HepG2 (cell line): Measurements from ENCODE around the gene SAMD9L. TPM values are rescaled to one million over a fixed set of nuclear protein-coding genes. Genes with fewer than 3 reads are reported as not detected.

Experiments
- ATAC-seq: fragments of 200-7000 bp; cut with Tn5 transposase; 3 replicates; pipeline ENCODE4 v1.9.1; 2020; ENCODE audit warnings: mild to moderate bottlenecking, moderate library complexity
- BruUV-seq: library from RNA; stranded (reverse); fragments of 400-500 nt; replicated peaks from 2 replicates; lab custom pipeline; 2021; lab: Mats Ljungman, UMichigan
- CTCF ChIA-PET: fragments of 300-600 bp; formaldehyde crosslinking; extraction: SDS; loops from one replicate; lab custom pipeline; 2021; ENCODE audit warnings: low total read pairs, inconsistent platforms, low intra/inter-chr PET ratio; lab: Yijun Ruan, JAX
- POLR2A ChIA-PET: fragments of 350-600 bp; sonication (Branson Sonifier 250); formaldehyde crosslinking; loops from one replicate; lab custom pipeline; 2020; ENCODE audit warnings: antibody characterized with exemption, inconsistent platforms; lab: Yijun Ruan, JAX
- DNase-seq: peaks from one replicate; pipeline ENCODE4 v3.0.0-alpha.2; 2015; ENCODE audit warnings: low spot score
- FAIRE-seq: peaks from 3 replicates; lab custom pipeline; 2011; peaks lifted over from hg19 to GRCh38; lab: Jason Lieb, UNC
- H2AFZ ChIP-seq: one replicate; pipeline ENCODE4 v1.6.1; 2011; ENCODE audit warnings: low read length, inconsistent platforms
- H3K27ac ChIP-seq: fragments of 300-600 bp; 3 replicates; pipeline ENCODE4 v1.8.0; 2011; ENCODE audit warnings: mixed run types, mild to moderate bottlenecking, mixed read lengths, low read length, inconsistent platforms; ENCODE audit not compliant: insufficient read depth; ENCODE audit errors: extremely low read length
- H3K27me3 ChIP-seq, 2 experiments: fragments of 200-600 bp in 1 of 2; 2 replicates in 1 of 2; 3 replicates in 1 of 2; pipeline versions ENCODE4 v1.6.0 to v1.8.0; 2011; ENCODE audit warnings: low read length in 2 of 2, mild to moderate bottlenecking in 2 of 2, moderate library complexity in 2 of 2, inconsistent platforms in 1 of 2; ENCODE audit not compliant: insufficient read depth in 2 of 2, control insufficient read depth in 1 of 2
- H3K36me3 ChIP-seq, 2 experiments: fragments of 200-600 bp in 1 of 2; replicated peaks in 1 of 2; 2 replicates in 1 of 2; 3 replicates in 1 of 2; pipeline versions ENCODE4 v1.5.1 to v1.8.0; 2011; ENCODE audit warnings: low read length in 2 of 2, inconsistent platforms in 1 of 2; ENCODE audit not compliant: insufficient read depth in 2 of 2, control insufficient read depth in 1 of 2
- H3K4me1 ChIP-seq: 2 replicates; pipeline ENCODE4 v1.5.1; 2012; ENCODE audit warnings: low read length, inconsistent platforms; ENCODE audit not compliant: insufficient read depth
- H3K4me2 ChIP-seq: 2 replicates; pipeline ENCODE4 v1.6.0; 2011; ENCODE audit warnings: low read depth, low read length, inconsistent platforms
- H3K4me3 ChIP-seq, 3 experiments: fragments of 200-600 bp in 1 of 3; sonication (generic), shearing (Covaris generic) in 1 of 3; replicated peaks in 1 of 3; 2 replicates each; pipeline ENCODE4 v1.5.1; 2011 to 2016; ENCODE audit warnings: low read length in 3 of 3, inconsistent platforms in 2 of 3, low read depth in 2 of 3, mild to moderate bottlenecking in 2 of 3, control low read depth in 1 of 3, mixed read lengths in 1 of 3; ENCODE audit not compliant: insufficient read depth in 1 of 3
- H3K79me2 ChIP-seq: one replicate; pipeline ENCODE4 v1.6.1; 2011; ENCODE audit warnings: low read length, inconsistent platforms; ENCODE audit not compliant: insufficient read depth
- H3K9ac ChIP-seq: 2 replicates; pipeline ENCODE4 v1.6.0; 2011; ENCODE audit warnings: mild to moderate bottlenecking, low read depth, low read length, inconsistent platforms; ENCODE audit not compliant: insufficient read depth
- H3K9me3 ChIP-seq: 2 replicates; pipeline ENCODE4 v1.5.1; 2012; ENCODE audit warnings: mild to moderate bottlenecking, low read length
- H4K20me1 ChIP-seq: 2 replicates; pipeline ENCODE4 v1.6.0; 2011; ENCODE audit warnings: inconsistent platforms, mild to moderate bottlenecking, low read length, moderate library complexity; ENCODE audit not compliant: insufficient read depth
- ATF7-NPFF ChIP-seq: sonication (generic); formaldehyde crosslinking; IDR thresholded peaks from 2 replicates; pipeline ENCODE4 v1.8.1; 2023; ENCODE audit warnings: mild to moderate bottlenecking, low read depth, missing genetic modification reagents, moderate library complexity
- FOXC1 ChIP-seq: sonication (generic); formaldehyde crosslinking; IDR thresholded peaks from 2 replicates; pipeline ENCODE4 v1.8.0; 2022; ENCODE audit warnings: mild to moderate bottlenecking, missing genetic modification reagents, borderline replicate concordance
- JUND ChIP-seq: sonication (generic); formaldehyde crosslinking; IDR thresholded peaks from 2 replicates; pipeline ENCODE4 v1.8.0; 2022; ENCODE audit warnings: mild to moderate bottlenecking, missing genetic modification reagents
- SUZ12 ChIP-seq: fragments of 150-350 bp; IDR thresholded peaks from 2 replicates; pipeline ENCODE4 v1.6.1; 2014; ENCODE audit warnings: low read depth, low read length
- TEAD2 ChIP-seq: sonication (generic); formaldehyde crosslinking; IDR thresholded peaks from 2 replicates; pipeline ENCODE4 v1.9.0; 2021; ENCODE audit warnings: missing genetic modification reagents
- ZFP82 ChIP-seq: sonication (generic); formaldehyde crosslinking; IDR thresholded peaks from 2 replicates; pipeline ENCODE4 v1.5.1; 2020; ENCODE audit warnings: mild to moderate bottlenecking, missing genetic modification reagents, borderline replicate concordance
- ZNF138 ChIP-seq: sonication (generic); formaldehyde crosslinking; IDR thresholded peaks from 2 replicates; pipeline ENCODE4 v1.5.0; 2020; ENCODE audit warnings: mild to moderate bottlenecking, low read depth, missing genetic modification reagents
- ZNF264 ChIP-seq: sonication (generic); formaldehyde crosslinking; IDR thresholded peaks from 2 replicates; pipeline ENCODE4 v1.4.0; 2020; ENCODE audit warnings: missing genetic modification reagents
- WGBS: methylation state at CpG from one replicate; pipeline ENCODE4 v1.1.6; 2017; ENCODE audit warnings: low lambda C conversion rate; 5-methylcytosine and 5-hydroxymethylcytosine counted together
- in situ Hi-C: cut with HindIII; loops from 2 replicates; pipeline ENCODE4 v1.10.0; 2017; ENCODE audit warnings: low pct_unique_long_range_greater_than_20kb; ENCODE audit not compliant: extremely low pct_ligation_motif_present
- intact Hi-C: fragments of 100-400 bp; cut with micrococcal nuclease; formaldehyde crosslinking; loops from one replicate; pipeline ENCODE4 v1.10.0; 2022; ENCODE audit not compliant: unreplicated experiment
- polyA plus RNA-seq, 8 experiments: library from polyadenylated mRNA; depleted of rRNA in 3 of 8; stranded (reverse) in 7 of 8; unstranded in 1 of 8; fragments of >200 nt; fragmentation: Illumina TruSeq in 4 of 8; extraction: Trizol in 4 of 8; gene quantifications; 2 replicates each; pipeline versions ENCODE4 v1.2.1 to v1.2.3, GENCODE V29; 2011 to 2016; ENCODE audit warnings: low read depth in 4 of 8, missing spikeins in 1 of 8, mixed read lengths in 1 of 8; ENCODE audit not compliant: insufficient read depth in 1 of 8
- total RNA-seq, 5 experiments: library from RNA; depleted of rRNA; stranded (reverse); fragments of >200 nt; fragmentation: Illumina TruSeq; extraction: Trizol; gene quantifications; 2 replicates each; pipeline ENCODE4 v1.2.3, GENCODE V29; 2016; ENCODE audit warnings: low read depth in 1 of 5
- TF ChIP-seq, protein P1 (sequence below): sonication (generic); formaldehyde crosslinking; IDR thresholded peaks from 2 replicates; pipeline ENCODE4 v1.8.1; 2023; ENCODE audit warnings: mild to moderate bottlenecking, missing genetic modification reagents
- TF ChIP-seq, protein P2 (sequence below): sonication (generic); formaldehyde crosslinking; IDR thresholded peaks from 2 replicates; pipeline ENCODE4 v1.5.1; 2020; ENCODE audit warnings: missing genetic modification reagents, mild to moderate bottlenecking, borderline replicate concordance

The SAMD9L gene
- total and polyA plus RNA-seq, 2 of the 13 experiments (the other 11 are each of a cell fraction or from before 2014, with no cell fraction given) = not detected

DNA sequence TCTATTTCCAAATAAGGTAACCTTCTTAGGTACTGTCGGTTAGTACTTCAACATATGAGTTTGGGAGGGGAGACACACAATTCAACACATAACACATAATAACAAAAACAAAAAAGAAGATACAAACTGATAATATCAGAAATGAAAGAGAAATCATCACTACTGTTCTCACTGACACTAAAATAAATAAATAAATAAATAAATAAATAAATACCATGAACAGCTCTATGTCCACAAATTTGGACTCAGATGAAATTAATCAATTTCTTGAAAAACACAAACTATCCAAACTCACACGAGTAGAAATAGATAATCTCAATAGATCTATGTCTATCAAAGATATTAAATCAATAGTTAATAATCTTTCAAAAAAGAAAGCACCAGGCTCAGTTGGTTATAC, 24.5 kb upstream of the SAMD9L start:
- intact Hi-C loops = no loop called here
- no peaks in the 10 kb centered on the region for H3K36me3 ChIP-seq
- ChIA-PET CTCF (no interaction called here), POLR2A (no interaction called here)
- H3K79me2 ChIP-seq = no peaks in the 10 kb centered on the region
- no peak for ATAC-seq
- H3K9ac ChIP-seq = no peak overlapping the region
- H3K4me2 ChIP-seq = no peak overlapping the region
- FAIRE-seq = no peak
- H3K9me3 ChIP-seq = peaks cover 22% of the 10 kb centered on the region
- BruUV-seq = no TSS peak
- H2AFZ ChIP-seq = no peak overlapping the region
- no peak overlapping the region for H3K27ac ChIP-seq
- TF ChIP-seq ATF7-NPFF (CRISPR knock-in tag) = no peak
- no peak for TF ChIP-seq ZNF138 (CRISPR knock-in tag)
- TF ChIP-seq JUND (CRISPR knock-in tag) = no peak
- no peak for TF ChIP-seq ZFP82
- TF ChIP-seq SUZ12 = no peak
- TF ChIP-seq FOXC1 (CRISPR knock-in tag) = no peak
- TF ChIP-seq, protein P1, sequence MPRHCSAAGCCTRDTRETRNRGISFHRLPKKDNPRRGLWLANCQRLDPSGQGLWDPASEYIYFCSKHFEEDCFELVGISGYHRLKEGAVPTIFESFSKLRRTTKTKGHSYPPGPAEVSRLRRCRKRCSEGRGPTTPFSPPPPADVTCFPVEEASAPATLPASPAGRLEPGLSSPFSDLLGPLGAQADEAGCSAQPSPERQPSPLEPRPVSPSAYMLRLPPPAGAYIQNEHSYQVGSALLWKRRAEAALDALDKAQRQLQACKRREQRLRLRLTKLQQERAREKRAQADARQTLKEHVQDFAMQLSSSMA (CRISPR knock-in tag) = no peak
- TF ChIP-seq ZNF264 (CRISPR knock-in tag) = no peak
- TF ChIP-seq TEAD2 = no peak
- TF ChIP-seq, protein P2, sequence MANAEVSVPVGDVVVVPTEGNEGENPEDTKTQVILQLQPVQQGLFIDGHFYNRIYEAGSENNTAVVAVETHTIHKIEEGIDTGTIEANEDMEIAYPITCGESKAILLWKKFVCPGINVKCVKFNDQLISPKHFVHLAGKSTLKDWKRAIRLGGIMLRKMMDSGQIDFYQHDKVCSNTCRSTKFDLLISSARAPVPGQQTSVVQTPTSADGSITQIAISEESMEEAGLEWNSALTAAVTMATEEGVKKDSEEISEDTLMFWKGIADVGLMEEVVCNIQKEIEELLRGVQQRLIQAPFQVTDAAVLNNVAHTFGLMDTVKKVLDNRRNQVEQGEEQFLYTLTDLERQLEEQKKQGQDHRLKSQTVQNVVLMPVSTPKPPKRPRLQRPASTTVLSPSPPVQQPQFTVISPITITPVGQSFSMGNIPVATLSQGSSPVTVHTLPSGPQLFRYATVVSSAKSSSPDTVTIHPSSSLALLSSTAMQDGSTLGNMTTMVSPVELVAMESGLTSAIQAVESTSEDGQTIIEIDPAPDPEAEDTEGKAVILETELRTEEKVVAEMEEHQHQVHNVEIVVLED = no peak
- H4K20me1 ChIP-seq = no peaks in the 10 kb centered on the region
- no peak overlapping the region for H3K4me3 ChIP-seq
- H3K4me1 ChIP-seq = no peaks in the 10 kb centered on the region
- 0% methylated on average over 2 of the region's 2 CpGs for WGBS
- in situ Hi-C loops = no loop called here
- no peak for DNase-seq
- no peaks in the 10 kb centered on the region for H3K27me3 ChIP-seq
